NB4 (cell line): ENCODE results near the gene UCHL5.

ENCODE experiments used
- CTCF ChIP-seq: IDR thresholded peaks from one replicate; pipeline ENCODE4 v1.5.1; 2012; ENCODE audit warnings: low read depth, low read length
- MAX ChIP-seq: IDR thresholded peaks from 2 replicates; pipeline ENCODE4 v1.6.1; 2011; ENCODE audit warnings: low read depth, low read length
- MYC ChIP-seq: IDR thresholded peaks from 2 replicates; pipeline ENCODE4 v1.6.1; 2011; ENCODE audit warnings: low read depth, low read length
- POLR2A ChIP-seq: IDR thresholded peaks from 2 replicates; pipeline ENCODE4 v1.6.1; 2011; ENCODE audit warnings: mild to moderate bottlenecking; ENCODE audit not compliant: insufficient read length; ENCODE audit errors: extremely low read depth

- TF ChIP-seq CTCF (no peak), POLR2A (no peak), MAX (no peak), MYC (no peak)
Measured at GRCh38 chr1:193070386-193070753, 11.2 kb upstream of the UCHL5 start.
